Inflammatory macrophage treated with lipopolysaccharide for 1 hour (primary cell): ENCODE data around the gene CYP2B6.
A peak's percentile ranks its signal among the peaks of the same experiment; 100 is the strongest.
"Not testable (repeated sequence)": the region's sequence is repeated elsewhere in the genome, so short reads cannot be mapped to it uniquely, and the experiment has no call there.

ENCODE experiments used
- DNase-seq, 2 donors: peaks; one replicate each; pipeline ENCODE4 v3.0.0-alpha.2; 2020 to 2022

Gene CYP2B6

GRCh38 chr19:40990972-40991381 lies at the start of gene CYP2B6:
Gene CYP2B6 (plus strand): TSS chr19:40991282. CDS start chr19:40991306, 24 bp downstream.
- DNase-seq, result no peak

DNA sequence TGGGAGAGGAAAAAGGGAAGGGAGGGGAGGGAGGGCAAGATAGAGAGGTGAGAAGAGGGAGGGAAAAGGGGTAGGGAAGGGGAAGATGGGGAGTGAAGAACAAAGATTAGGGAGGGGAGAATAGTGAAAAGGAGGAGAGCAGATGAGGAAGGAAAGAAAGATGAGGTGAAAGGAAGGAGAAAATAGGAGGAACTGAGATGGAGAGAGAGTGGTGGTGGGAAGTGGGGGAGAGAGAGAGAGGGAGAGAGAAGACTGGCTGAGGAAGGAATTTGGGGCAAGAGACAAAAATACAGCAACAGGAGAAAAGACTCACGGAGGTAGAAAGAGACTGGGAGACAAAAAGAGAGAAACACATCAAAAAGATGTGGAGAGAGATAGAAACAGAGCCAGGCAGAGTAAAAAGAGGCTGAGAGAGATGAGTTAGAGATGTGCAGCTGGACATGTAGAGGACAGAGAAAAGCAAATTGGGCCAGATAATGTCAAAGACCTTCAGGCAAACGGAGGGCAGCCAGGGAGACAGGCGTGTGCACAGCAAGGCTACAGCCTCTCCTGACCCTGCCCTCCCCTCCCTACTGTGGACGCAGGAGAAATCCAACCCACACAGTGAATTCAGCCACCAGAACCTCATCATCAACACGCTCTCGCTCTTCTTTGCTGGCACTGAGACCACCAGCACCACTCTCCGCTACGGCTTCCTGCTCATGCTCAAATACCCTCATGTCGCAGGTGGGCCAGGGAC lies 49.4 kb upstream of the CYP2B6 start:
- no peak for DNase-seq

GRCh38 chr19:40945645-40946044 lies 45.4 kb upstream of the CYP2B6 start:
- DNase-seq, result no peak

- DNase-seq, result no peak
Measured at GRCh38 chr19:40947114-40947513, 44.0 kb upstream of the CYP2B6 start.

DNA sequence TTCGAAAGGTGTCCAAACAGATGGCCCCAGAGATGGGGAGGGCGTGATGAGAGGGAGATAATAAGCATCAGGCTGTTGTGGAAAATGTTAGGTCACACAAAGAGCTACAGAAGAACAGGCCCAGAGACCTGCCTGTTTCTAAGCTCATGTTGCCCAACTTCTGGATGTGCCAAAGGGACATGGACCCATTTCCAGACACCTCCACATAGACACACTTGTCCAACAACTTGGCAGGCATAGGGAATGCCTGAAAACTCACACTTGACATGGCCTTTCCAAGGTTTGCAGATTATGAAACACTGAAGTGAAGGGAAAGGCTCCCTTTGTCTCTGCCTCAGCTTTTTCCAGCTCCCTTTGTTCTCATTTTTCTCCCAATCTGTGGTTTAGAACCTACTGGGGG lies 43.5 kb upstream of the CYP2B6 start:
- DNase-seq, result no peak

GRCh38 chr19:40948580-40949299 lies 42.3 kb upstream of the CYP2B6 start:
- DNase-seq, result no peak

GRCh38 chr19:40954573-40954972 lies 36.5 kb upstream of the CYP2B6 start:
- no peak for DNase-seq

GRCh38 chr19:40959338-40959737 lies 31.7 kb upstream of the CYP2B6 start:
- no peak for DNase-seq

DNA sequence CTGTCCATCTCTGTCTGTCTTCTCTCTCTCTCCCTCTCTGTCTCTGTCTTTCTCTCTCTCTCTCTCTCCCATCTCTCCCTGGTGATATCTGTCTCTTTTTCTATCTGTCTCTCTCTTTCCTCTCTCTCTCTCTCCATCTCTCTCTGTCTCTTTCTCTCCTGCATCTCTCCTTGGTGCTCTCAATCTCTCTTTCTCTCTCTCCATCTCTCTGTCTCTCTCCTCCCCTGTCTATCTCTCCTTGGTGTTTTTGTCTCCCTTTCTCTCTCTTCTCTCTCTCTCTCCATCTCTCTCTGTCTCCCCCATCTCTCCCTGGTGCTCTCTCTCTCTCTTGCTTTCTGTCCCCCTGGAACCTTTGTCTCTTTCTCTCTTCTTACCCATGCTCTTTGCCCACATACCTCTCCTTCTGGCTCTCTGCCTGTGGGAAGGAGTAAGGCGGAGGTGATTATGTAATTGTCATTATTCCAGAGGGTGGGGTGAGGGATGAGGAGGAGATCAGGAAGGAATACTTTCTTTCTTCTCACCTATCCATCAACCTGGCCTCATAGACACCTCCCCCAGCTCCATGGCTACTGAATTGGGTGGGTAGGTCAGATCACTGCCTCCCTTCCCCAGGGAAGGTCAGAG lies 30.9 kb upstream of the CYP2B6 start:
- DNase-seq, result no peak

DNA sequence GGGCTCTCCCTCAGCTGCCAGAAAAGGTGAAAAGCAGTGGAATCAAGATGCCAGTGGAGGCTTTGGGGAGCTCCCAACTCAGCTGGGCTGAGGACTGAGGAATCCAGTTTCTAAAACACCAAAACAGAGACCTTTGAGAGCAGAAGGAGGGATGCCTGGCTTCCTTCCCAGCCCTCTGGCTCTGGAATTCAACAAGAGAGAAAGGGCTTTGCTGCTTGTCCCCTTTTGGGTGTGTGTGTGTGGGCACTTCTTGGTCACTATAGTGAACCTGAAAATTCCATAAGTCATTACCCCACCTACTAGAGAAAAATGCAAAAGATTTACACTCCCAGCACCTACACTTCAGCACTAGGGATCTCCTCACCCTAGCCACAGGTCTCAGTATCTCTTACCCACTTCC lies 30.3 kb upstream of the CYP2B6 start:
- DNase-seq, result no peak

DNA sequence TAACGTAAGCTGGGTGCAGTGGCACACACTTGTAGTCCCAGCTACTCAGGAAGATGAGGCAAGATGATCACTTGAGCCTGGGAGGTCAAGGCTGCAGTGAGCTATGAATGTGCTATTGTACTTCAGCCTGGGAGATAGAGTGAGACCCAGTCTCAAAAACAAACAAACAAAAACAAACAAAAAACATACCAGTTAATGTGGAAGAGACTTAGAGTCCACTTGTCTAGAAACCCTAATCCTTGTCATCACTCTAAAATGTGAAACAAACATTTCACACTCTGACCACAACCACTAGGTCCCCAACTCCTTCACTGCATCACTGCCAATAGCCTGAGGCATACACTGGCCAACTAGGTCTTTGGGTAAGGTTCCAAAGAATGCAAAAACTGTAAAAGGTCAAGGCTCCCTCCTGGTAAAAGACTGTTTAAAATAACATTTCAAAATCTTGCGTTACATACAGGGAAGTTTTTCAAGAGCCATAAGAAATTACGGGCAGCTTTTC lies 28.6 kb upstream of the CYP2B6 start:
- DNase-seq, result no peak

- DNase-seq, result not testable (repeated sequence)
Measured at GRCh38 chr19:40964361-40964760, 26.7 kb upstream of the CYP2B6 start.

- not testable (repeated sequence) for DNase-seq
Measured at GRCh38 chr19:40965351-40965750, 25.7 kb upstream of the CYP2B6 start.

DNA sequence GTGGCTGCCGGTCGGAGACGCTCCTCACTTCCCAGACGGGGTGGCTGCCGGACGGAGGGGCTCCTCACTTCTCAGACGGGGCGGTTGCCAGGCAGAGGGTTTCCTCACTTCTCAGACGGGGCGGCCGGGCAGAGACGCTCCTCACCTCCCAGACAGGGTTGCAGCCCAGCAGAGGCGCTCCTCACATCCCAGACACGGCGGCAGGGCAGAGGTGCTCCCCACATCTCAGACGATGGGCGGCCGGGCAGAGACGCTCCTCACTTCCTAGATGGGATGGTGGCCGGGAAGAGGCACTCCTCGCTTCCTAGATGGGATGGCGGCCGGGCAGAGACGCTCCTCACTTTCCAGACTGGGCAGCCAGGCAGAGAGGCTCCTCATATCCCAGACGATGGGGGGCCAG lies 24.5 kb upstream of the CYP2B6 start:
- DNase-seq, result not testable (repeated sequence)

- not testable (repeated sequence) for DNase-seq
Measured at GRCh38 chr19:40968065-40968464, 23.0 kb upstream of the CYP2B6 start.

DNA sequence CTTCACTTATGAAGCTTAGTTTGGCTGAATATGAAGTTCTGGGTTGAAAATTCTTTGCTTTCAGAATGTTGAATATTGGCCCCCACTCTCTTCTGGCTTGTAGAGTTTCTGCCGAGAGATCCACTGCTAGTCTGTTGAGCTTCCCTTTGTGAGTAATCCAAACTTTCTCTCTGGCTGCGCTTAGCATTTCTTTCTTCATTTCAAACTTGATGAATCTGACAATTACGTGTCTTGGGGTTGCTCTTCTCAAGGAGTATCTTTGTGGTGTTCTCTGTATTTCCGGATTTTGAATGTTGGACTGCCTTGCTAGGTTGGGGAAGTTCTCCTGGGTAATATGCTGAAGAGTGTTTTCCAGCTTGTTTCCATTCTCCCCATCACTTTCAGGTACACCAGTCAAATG lies 21.4 kb upstream of the CYP2B6 start:
- DNase-seq, result not testable (repeated sequence)

DNA sequence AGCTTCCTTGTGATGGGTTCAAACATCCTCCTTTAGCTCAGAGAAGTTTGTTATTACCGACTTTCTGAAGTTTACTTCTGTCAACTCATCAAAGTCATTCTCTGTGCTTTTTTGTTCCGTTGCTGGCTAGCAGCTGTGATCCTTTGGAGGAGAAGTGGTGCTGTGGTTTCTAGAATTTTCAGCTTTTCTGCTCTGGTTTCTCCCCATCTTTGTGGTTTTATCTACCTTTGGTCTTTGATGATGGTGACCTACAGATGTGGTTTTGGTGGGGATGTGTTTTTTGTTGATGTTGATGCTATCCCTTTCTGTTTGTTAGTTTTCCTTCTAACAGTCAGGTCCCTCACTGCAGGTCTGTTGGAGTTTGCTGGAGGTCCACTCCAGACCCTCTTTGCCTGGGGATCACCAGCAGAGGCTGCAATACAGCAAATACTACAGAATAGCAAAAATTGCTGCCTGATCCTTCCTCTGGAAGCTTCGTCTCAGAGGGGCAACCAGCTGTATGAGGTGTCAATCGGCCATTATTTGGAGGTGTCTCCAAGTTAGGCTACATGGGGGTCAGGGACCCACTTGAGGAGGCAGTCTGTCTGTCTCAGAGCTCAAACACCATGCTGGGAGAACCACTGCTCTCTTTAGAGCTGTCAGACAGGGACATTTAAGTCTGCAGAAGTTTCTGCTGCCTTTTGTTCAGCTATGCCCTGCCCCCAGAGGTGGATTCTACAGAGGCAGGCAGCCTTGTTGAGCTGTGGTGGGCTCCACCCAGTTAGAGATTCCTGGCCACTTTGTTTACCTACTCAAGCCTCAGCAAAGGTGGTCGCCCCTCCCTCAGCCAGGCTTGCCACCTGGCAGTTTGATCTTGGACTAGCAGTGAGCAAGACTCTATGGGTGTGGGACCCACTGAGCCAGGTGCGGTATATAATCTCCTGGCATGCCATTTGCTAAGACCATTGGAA lies 20.4 kb upstream of the CYP2B6 start:
- not testable (repeated sequence) for DNase-seq

DNA sequence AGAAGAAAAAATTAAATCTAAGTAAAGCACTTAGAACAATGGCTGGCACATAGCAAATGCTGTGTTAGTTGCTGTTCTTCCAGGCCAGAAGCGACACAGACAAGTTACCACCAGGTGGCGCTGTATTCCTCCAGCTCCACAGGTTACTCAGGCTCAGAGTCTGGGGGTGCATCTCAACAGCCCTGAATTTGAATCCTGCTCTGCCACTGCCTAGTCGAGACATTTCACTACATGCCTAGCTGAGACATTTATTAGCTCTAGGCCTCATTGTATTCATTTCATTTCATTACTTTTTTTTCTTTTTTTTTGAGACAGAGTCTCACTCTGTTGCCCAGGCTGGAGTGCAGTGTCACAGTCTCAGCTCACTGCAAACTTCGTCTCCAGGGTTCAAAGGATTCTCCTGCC lies 16.4 kb upstream of the CYP2B6 start:
- DNase-seq, result peak; percentile 42 to 91

- DNase-seq, result no peak
Measured at GRCh38 chr19:40976134-40976533, 14.9 kb upstream of the CYP2B6 start.

DNA sequence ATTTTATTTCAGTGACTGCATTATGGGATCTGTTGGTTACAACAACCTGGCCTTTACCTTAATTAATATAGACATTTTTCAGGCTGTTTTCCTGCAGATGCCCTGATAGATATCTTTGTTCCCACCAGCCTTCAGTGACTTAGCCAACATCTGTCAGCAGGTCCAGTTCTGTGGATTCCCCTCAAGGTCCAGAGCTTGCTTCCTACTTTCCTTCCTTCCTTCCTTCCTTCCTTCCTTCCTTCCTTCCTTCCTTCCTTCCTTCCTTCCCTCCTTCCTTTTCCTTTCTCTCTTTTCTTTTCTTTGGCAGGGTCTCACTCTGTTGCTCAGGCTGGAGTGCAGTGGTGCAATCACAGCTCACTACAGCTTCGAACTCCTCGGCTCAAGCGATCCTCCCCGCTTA lies 14.4 kb upstream of the CYP2B6 start:
- DNase-seq, result no peak

DNA sequence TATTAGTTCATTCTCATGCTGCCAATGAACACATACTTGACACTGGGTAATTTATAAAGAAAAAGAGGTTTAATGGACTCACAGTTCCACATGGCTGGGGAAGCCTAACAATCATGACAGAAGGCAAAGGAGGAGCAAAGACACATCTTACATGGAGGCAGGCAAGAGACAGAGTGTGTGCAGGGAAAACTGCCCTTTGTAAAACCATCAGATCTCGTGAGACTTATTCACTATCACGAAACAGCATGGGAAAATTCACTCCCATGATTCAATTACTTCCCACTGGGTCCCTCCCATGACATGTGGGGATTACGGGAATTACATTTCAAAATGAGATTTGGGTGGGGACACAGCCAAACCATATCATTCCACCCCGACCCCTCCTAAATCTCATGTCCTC lies 11.3 kb upstream of the CYP2B6 start:
- DNase-seq, result not testable (repeated sequence)

DNA sequence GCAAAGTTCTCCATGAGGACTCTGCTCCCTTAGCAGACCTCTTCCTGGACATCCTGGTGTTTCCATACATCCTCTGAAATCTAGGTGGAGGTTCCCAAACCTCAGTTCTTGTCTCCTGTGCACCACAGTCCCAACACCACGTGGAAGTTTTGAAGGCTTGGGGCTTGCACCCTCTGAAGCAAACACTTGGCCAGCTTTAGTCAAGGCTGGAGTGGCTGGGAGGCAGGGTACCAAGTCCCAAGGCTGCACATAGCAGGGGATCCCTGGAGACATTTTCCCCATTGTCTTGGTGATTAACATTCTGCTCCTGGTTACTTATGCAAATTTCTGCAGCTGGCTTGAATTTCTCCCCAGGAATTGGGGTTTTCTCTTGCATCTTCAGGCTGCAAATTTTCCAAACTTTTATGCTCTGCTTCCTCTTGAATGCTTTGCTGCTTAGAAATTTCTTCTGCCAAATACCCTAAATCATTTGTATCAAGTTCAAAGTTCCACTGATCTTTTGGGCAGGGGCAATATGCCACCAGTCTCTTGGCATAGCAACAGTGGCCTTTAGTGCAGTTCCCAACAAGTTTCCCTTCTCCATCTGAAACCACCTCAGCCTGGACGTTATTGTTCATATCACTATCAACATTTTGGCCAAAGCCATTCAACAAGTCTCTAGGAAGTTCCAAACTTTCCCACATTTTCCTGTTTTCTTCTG lies 10.2 kb upstream of the CYP2B6 start:
- DNase-seq, result peak in 1 of 2 donors; percentile 21
